Kidney glomerular epithelial cell (primary cell): ENCODE results near the gene EPOP.

Experiments used
- DNase-seq: peaks from one replicate; lab custom pipeline; 2025; lab: John Stamatoyannopoulos, UW

EPOP gene

GRCh38 chr17:38674749-38675615 is at the start of gene EPOP:
TSS of gene EPOP (minus strand) at chr17:38674957. CDS start at chr17:38674495, 462 bp downstream.
- DNase-seq, result peak; percentile 44

- DNase-seq, result no peak
Observed at GRCh38 chr17:38721802-38722201, 47.0 kb upstream of the EPOP start.

DNA sequence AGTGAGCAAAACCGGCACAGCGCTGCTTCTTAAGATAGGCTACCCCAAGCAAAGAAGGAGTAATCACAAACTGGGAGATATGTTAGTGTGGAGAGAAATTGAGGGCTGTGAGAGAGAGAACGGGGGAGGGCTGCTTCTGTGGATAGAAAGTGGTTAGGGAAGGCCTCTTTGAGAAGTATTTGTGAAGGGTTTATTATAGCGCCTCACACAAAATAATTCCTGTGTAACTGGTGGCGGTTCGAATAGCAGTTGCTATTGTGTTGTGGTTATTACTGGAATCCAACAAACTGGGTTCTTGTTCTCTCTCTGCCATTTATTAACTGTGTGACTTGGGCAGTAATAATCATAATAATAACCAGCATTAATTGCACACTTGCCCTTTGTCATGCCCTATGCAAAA is 46.2 kb upstream of the EPOP start:
- DNase-seq, result no peak

DNA sequence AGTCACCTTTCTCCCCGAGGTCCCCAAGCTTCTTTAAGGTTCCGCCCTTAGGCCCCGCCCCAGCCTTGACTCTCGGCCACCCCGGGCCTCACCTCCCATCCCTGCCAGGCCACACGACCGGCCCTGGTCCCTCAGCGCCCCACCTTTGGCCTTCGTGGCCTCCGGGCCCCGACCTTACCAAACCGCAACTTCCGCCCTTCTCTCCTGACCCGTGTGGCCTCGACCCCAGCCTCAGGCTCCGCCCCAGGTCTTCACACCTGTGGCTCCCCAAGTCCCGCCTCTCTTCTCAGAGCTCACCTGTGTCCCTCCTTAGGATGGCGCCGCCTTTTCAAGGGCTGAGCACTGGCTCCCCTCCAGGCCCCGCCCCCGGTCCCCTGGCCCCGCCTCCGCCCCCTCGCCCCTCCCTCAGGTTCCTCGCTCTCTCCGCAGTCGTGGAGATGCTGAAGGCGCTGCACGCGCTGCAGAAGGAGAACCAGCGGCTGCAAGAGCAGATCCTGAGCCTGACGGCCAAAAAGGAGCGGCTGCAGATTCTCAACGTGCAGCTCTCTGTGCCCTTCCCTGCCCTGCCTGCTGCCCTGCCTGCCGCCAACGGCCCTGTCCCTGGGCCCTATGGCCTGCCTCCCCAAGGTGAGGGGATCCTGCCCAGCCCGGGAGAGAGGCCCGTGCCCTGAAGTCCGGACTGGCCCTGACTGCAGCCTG is 45.3 kb upstream of the EPOP start:
- DNase-seq, result no peak

- DNase-seq, result no peak
Observed at GRCh38 chr17:38719289-38719942, 44.7 kb upstream of the EPOP start.

GRCh38 chr17:38717139-38717745 is 42.5 kb upstream of the EPOP start:
- DNase-seq, result no peak

DNA sequence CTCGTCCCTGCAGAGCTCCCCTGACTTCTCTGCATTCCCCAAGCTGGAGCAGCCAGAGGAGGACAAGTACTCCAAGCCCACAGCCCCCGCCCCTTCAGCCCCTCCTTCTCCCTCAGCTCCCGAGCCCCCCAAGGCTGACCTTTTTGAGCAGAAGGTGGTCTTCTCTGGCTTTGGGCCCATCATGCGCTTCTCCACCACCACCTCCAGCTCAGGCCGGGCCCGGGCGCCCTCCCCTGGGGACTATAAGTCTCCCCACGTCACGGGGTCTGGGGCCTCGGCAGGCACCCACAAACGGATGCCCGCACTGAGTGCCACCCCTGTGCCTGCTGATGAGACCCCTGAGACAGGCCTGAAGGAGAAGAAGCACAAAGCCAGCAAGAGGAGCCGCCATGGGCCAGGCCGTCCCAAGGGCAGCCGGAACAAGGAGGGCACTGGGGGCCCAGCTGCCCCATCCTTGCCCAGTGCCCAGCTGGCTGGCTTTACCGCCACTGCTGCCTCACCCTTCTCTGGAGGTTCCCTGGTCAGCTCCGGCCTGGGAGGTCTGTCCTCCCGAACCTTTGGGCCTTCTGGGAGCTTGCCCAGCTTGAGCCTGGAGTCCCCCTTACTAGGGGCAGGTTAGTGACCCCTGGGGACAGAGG is 41.7 kb upstream of the EPOP start:
- DNase-seq, result no peak

GRCh38 chr17:38715216-38715943 is 40.6 kb upstream of the EPOP start:
- no peak for DNase-seq

- DNase-seq, result no peak
Observed at GRCh38 chr17:38713456-38714075, 38.8 kb upstream of the EPOP start.

DNA sequence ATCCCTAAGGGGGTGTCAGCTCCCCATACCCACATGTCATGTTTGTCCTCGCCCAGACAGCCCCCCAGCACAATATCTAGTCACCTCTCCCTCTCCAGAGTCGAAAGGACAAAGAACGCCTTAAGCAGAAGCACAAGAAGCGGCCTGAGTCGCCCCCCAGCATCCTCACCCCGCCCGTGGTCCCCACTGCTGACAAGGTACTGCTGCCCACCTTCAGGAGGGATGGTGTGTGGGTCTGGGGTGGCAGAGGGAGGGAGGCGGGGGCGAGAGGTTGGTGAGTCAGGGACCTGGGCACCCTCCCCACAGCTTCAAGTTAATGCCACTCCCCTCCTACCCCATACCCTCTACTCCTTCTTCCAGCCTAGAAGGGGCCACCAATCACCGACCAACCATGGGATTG is 37.8 kb upstream of the EPOP start:
- DNase-seq, result no peak

DNA sequence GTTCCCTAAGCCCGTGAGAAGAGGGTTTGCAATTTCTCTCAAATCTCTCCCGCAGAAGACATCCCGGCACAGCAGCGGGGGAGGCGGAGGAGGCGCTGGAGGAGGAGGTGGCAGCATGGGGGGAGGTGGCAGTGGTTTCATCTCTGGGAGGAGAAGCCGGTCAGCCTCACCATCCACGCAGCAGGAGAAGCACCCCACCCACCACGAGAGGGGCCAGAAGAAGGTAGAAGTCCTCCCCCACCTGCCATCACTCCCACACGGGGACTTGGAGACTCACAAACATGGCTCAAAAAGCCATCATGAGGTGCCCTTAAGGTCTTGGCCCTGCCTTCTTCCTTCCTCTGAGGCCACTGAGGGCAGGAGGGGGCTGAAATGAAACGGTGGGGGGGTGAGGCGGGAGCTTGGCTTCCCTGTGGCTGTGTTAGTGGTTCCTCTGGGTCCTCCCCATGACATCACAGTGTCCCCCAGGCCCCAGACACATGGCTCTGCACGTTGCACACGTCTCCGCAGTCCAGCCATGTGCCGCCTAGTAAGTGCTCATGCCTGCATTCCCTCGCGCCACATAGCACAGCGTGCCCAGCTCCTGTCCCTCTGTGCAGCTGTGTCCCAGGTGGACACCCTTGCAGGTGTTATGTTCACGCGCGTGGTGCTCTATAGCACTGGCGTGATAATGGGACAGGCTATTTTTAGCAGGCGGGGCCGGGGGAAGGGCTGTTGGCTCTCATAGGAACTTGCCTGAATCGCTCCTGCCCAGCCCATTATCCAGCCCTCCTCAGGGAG is 37.2 kb upstream of the EPOP start:
- DNase-seq, result no peak

GRCh38 chr17:38710985-38711384 is 36.2 kb upstream of the EPOP start:
- DNase-seq, result no peak

- no peak for DNase-seq
Observed at GRCh38 chr17:38710604-38710962, 35.8 kb upstream of the EPOP start.

- DNase-seq, result no peak
Observed at GRCh38 chr17:38709864-38710603, 35.3 kb upstream of the EPOP start.

DNA sequence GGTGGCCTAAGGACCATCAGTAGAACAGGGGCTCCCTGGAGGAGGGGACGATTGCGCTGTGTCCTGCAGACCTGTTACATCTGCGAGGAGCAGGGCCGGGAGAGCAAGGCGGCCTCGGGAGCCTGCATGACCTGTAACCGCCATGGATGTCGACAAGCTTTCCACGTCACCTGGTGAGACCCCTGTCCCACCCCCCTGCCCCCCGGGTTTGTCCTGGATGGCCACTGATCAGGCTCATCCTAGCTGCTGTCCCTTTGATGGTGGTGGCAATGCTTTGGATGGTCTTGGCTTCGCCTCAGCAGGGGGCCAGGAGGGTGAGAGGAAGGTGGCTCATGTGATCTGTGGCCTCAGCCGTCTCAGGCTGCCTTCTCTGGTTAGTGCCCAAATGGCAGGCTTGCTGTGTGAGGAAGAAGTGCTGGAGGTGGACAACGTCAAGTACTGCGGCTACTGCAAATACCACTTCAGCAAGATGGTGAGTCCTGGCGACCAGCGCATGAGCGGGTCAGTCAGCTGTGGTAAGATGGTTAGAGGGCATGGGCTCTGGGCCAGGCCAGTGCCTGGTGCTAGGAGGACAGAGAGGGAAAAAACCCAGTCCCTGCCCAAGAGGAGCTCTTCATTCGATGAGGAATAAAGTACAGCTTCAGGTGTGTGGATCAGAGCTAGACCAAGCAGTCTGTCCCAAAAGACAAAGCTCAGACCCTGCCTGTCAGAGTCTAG is 34.5 kb upstream of the EPOP start:
- DNase-seq, result no peak

- no peak for DNase-seq
Observed at GRCh38 chr17:38707678-38708351, 33.1 kb upstream of the EPOP start.

DNA sequence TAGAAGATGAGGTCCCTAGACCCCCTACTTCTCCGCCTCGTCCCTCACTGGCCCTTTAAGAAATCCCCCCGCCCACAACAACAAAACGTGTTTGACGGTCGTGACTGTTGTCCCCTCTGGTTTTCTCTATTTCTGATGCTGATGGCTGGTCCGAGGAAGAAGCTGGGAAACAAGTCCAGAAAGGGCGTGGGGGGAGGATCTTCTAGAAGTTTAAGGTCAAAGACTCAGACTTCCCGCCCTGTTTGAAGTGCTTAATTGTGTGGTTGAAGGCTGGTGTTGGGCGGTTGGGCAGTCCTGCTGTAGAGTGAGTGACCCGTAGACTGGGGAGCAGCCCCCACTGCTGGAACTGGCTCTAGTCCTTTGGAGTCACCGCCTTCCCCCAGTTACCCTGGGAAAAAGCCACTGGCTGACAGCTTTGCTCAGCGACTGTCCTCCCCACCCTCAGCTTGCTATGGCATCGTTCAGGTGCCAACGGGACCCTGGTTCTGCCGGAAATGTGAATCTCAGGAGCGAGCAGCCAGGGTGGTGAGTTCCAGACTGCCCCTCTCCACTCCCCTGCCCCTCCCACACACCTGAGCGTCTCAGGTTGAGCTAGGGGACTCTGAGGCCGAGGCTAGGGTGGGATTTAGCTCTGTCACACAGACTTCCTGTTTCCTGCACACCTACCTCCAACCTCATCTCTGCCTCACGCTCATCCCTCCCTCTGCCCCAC is 31.9 kb upstream of the EPOP start:
- no peak for DNase-seq
